Kidney epithelial cell (primary cell): Measurements from ENCODE around the gene EBLN2. TPM values are rescaled to one million over a fixed set of nuclear protein-coding genes. Genes with fewer than 3 reads are reported as not detected.
"Not testable (repeated sequence)": the region's sequence is repeated elsewhere in the genome, so short reads cannot be mapped to it uniquely, and the experiment has no call there.

ENCODE experiments used
- DNase-seq: peaks from one replicate; pipeline ENCODE4 v3.0.0-alpha.2; 2010; ENCODE audit warnings: low read depth
- H3K27me3 ChIP-seq: 2 replicates; pipeline ENCODE4 v1.6.0; 2011; ENCODE audit warnings: low read length; ENCODE audit not compliant: control insufficient read depth, insufficient read depth
- H3K36me3 ChIP-seq: 2 replicates; pipeline ENCODE4 v1.5.1; 2011; ENCODE audit warnings: low read length; ENCODE audit not compliant: control insufficient read depth, insufficient read depth
- H3K4me3 ChIP-seq: 2 replicates; pipeline ENCODE4 v1.5.1; 2011; ENCODE audit warnings: low read depth, mild to moderate bottlenecking, control low read depth, low read length
- CTCF ChIP-seq: IDR thresholded peaks from 2 replicates; pipeline ENCODE4 v1.5.1; 2011; ENCODE audit warnings: mild to moderate bottlenecking, moderate library complexity, low read length, control low read depth, inconsistent platforms; ENCODE audit not compliant: insufficient read depth, poor library complexity, severe bottlenecking
- total RNA-seq: library from RNA; depleted of rRNA; stranded (reverse); fragments of >200 nt; gene quantifications from 2 replicates; pipeline ENCODE4 v1.2.3, GENCODE V29; 2015

EBLN2 gene
- total RNA-seq, 1 donor from 2014 or later = 1.1 TPM

- Histone ChIP-seq H3K27me3 (no peaks in the 10 kb centered on the region), H3K36me3 (peaks cover 2% of the 10 kb centered on the region), H3K4me3 (no peak overlapping the region)
- no peak for DNase-seq
- TF ChIP-seq CTCF = no peak
Observed at GRCh38 chr3:73060302-73060723, 1.1 kb upstream of the EBLN2 start.

GRCh38 chr3:73066243-73066642 lies 4.8 kb downstream of the EBLN2 start:
- H3K4me3 ChIP-seq, H3K27me3 ChIP-seq, H3K36me3 ChIP-seq, DNase-seq: not testable (repeated sequence)

- H3K27me3 ChIP-seq = no peaks in the 10 kb centered on the region
- no peak overlapping the region for H3K4me3 ChIP-seq
- H3K36me3 ChIP-seq = no peaks in the 10 kb centered on the region
- no peak for TF ChIP-seq CTCF
- no peak for DNase-seq
Observed at GRCh38 chr3:73068419-73068818, 7.0 kb downstream of the EBLN2 start.

- Histone ChIP-seq H3K36me3 (no peaks in the 10 kb centered on the region), H3K4me3 (no peak overlapping the region), H3K27me3 (no peaks in the 10 kb centered on the region)
- DNase-seq = no peak
- no peak for TF ChIP-seq CTCF
Observed at GRCh38 chr3:73069187-73069586, 7.7 kb downstream of the EBLN2 start.

- no peaks in the 10 kb centered on the region for H3K36me3 ChIP-seq
- H3K27me3 ChIP-seq = no peaks in the 10 kb centered on the region
- H3K4me3 ChIP-seq = no peak overlapping the region
- DNase-seq = no peak
- TF ChIP-seq CTCF = no peak
Observed at GRCh38 chr3:73069775-73070444, 8.5 kb downstream of the EBLN2 start.

- H3K36me3 ChIP-seq = no peaks in the 10 kb centered on the region
- no peak for TF ChIP-seq CTCF
- no peak for DNase-seq
- H3K27me3 ChIP-seq = no peaks in the 10 kb centered on the region
- no peak overlapping the region for H3K4me3 ChIP-seq
Observed at GRCh38 chr3:73070675-73071575, 9.5 kb downstream of the EBLN2 start.
